ENCODE results near the gene KRT9. TPM values are rescaled to one million over a fixed set of nuclear protein-coding genes. Genes with fewer than 3 reads are reported as not detected.

KRT9 gene
- total and polyA plus RNA-seq, 2 of the 13 experiments (the other 11 are each of a cell fraction or from before 2014, with no cell fraction given) = not detected

GRCh38 chr17:41548844-41549595 is 22.8 kb downstream of the KRT9 start (continued):
- TF ChIP-seq, protein P1, sequence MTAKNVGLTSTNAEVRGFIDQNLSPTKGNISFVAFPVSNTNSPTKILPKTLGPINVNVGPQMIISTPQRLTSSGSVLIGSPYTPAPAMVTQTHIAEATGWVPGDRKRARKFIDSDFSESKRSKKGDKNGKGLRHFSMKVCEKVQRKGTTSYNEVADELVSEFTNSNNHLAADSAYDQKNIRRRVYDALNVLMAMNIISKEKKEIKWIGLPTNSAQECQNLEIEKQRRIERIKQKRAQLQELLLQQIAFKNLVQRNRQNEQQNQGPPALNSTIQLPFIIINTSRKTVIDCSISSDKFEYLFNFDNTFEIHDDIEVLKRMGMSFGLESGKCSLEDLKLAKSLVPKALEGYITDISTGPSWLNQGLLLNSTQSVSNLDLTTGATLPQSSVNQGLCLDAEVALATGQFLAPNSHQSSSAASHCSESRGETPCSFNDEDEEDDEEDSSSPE (CRISPR knock-in tag; IDR thresholded peaks at IDR 0.05) = peak; percentile 51; the same call in 1 of the 2 replicates
- peak; percentile 61 for TF ChIP-seq ZNF883 (CRISPR knock-in tag; IDR thresholded peaks at IDR 0.05; ENCODE audit: not compliant biosample characterization)
- TF ChIP-seq, protein P2, sequence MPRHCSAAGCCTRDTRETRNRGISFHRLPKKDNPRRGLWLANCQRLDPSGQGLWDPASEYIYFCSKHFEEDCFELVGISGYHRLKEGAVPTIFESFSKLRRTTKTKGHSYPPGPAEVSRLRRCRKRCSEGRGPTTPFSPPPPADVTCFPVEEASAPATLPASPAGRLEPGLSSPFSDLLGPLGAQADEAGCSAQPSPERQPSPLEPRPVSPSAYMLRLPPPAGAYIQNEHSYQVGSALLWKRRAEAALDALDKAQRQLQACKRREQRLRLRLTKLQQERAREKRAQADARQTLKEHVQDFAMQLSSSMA (CRISPR knock-in tag; IDR thresholded peaks at IDR 0.05) = 0 out of 2 replicates have a peak, but pooled peaks have one; percentile 38
- TF ChIP-seq ZNF552 (CRISPR knock-in tag; IDR thresholded peaks at IDR 0.05; ENCODE audit: borderline replicate concordance) = no peak; the same call in 1 of the 2 replicates
- TF ChIP-seq ZFAT (CRISPR knock-in tag; conservative IDR thresholded peaks at IDR 0.05) = no peak
- TF ChIP-seq HNF4A (CRISPR knock-in tag; IDR thresholded peaks at IDR 0.05) = no peak; the same call in 1 of the 2 replicates
- TF ChIP-seq ZNF724P (CRISPR knock-in tag; IDR thresholded peaks at IDR 0.05; ENCODE audit: borderline replicate concordance) = no peak
- TF ChIP-seq SRSF1 (optimal IDR thresholded peaks at IDR 0.05; ENCODE audit: low read depth, low read length) = no peak
- TF ChIP-seq TGIF2 (CRISPR knock-in tag; IDR thresholded peaks at IDR 0.05) = no peak; the same call in 1 of the 2 replicates
- TF ChIP-seq, protein P3, sequence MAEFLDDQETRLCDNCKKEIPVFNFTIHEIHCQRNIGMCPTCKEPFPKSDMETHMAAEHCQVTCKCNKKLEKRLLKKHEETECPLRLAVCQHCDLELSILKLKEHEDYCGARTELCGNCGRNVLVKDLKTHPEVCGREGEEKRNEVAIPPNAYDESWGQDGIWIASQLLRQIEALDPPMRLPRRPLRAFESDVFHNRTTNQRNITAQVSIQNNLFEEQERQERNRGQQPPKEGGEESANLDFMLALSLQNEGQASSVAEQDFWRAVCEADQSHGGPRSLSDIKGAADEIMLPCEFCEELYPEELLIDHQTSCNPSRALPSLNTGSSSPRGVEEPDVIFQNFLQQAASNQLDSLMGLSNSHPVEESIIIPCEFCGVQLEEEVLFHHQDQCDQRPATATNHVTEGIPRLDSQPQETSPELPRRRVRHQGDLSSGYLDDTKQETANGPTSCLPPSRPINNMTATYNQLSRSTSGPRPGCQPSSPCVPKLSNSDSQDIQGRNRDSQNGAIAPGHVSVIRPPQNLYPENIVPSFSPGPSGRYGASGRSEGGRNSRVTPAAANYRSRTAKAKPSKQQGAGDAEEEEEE (CRISPR knock-in tag; IDR thresholded peaks at IDR 0.05; ENCODE audit: borderline replicate concordance) = no peak
- peak; percentile 35 for TF ChIP-seq YY1 (IDR thresholded peaks at IDR 0.05; ENCODE audit: insufficient read depth, insufficient replicate concordance, low read depth, low read length)
- TF ChIP-seq ZNF138 (CRISPR knock-in tag; IDR thresholded peaks at IDR 0.05; ENCODE audit: low read depth) = no peak
- no peak for TF ChIP-seq NKX3-1 (CRISPR knock-in tag; IDR thresholded peaks at IDR 0.05)
- peak; percentile 57; the same call in 1 of the 2 replicates for TF ChIP-seq SSRP1 (CRISPR knock-in tag; IDR thresholded peaks at IDR 0.05)
- TF ChIP-seq RARA (CRISPR knock-in tag; IDR thresholded peaks at IDR 0.05) = no peak
- no peak for TF ChIP-seq TCF7L2 (IDR thresholded peaks at IDR 0.05; ENCODE audit: low read depth, low read length)
- no peak for TF ChIP-seq PREB (CRISPR knock-in tag; IDR thresholded peaks at IDR 0.05)
- TF ChIP-seq ZNF75D (CRISPR knock-in tag; IDR thresholded peaks at IDR 0.05; ENCODE audit: borderline replicate concordance) = no peak
- TF ChIP-seq ZNF839 (CRISPR knock-in tag; IDR thresholded peaks at IDR 0.05; ENCODE audit: borderline replicate concordance) = no peak; the same call in 1 of the 2 replicates
- no peak for TF ChIP-seq NFATC3 (CRISPR knock-in tag; IDR thresholded peaks at IDR 0.05)
- no peak for TF ChIP-seq ATRX (CRISPR knock-in tag; IDR thresholded peaks at IDR 0.05; ENCODE audit: borderline replicate concordance)
- TF ChIP-seq TBL1XR1 (IDR thresholded peaks at IDR 0.05; ENCODE audit: borderline replicate concordance, low read length, partially characterized antibody) = no peak

All from HepG2 (cell line).